Vagina (tissue), 2 donors: Measurements from ENCODE around the gene MFSD6. TPM values are rescaled to one million over a fixed set of nuclear protein-coding genes. Genes with fewer than 3 reads are reported as not detected.

Experiments
- DNase-seq, 2 donors: peaks; one replicate each; pipeline ENCODE4 v3.0.0-alpha.2; 2017; ENCODE audit errors: extremely low spot score in 2 of 2
- H3K27ac ChIP-seq: fragments of 200-600 bp; sonication (generic); one replicate; pipeline ENCODE4 v1.5.1; 2019
- H3K27me3 ChIP-seq: fragments of 200-600 bp; sonication (generic); one replicate; pipeline ENCODE4 v1.5.1; 2019
- H3K36me3 ChIP-seq, 2 donors: fragments of 200-600 bp; sonication (generic); one replicate each; pipeline ENCODE4 v1.5.1; 2017 to 2019
- H3K4me1 ChIP-seq: fragments of 200-600 bp; sonication (generic); one replicate; pipeline ENCODE4 v1.5.1; 2019
- H3K4me3 ChIP-seq, 2 donors: fragments of 200-600 bp; sonication (generic); 1 replicate in 1 of 2; 2 replicates in 1 of 2; pipeline ENCODE4 v1.5.1; 2016 to 2019
- H3K9me3 ChIP-seq: fragments of 200-600 bp; sonication (generic); one replicate; pipeline ENCODE4 v1.5.1; 2019
- CTCF ChIP-seq, 3 experiments: fragments of 450-650 bp in 2 of 3; fragments of 200-600 bp in 1 of 3; sonication (generic) in 1 of 3; IDR thresholded peaks; one replicate each; pipeline ENCODE4 v1.5.1; 2017 to 2019; ENCODE audit warnings: antibody characterized with exemption in 3 of 3, mild to moderate bottlenecking in 2 of 3, moderate library complexity in 2 of 3
- POLR2A ChIP-seq, 2 donors: fragments of 450-650 bp; IDR thresholded peaks; one replicate each; pipeline ENCODE4 v1.6.1; 2017; ENCODE audit warnings: antibody characterized with exemption in 2 of 2, mild to moderate bottlenecking in 2 of 2, moderate library complexity in 2 of 2
- POLR2AphosphoS5 ChIP-seq, 2 donors: sonication (generic); formaldehyde crosslinking; IDR thresholded peaks; one replicate each; pipeline ENCODE4 v1.9.0; 2017; ENCODE audit warnings: antibody characterized with exemption in 2 of 2, mild to moderate bottlenecking in 2 of 2, low read depth in 1 of 2; ENCODE audit not compliant: insufficient read depth in 1 of 2
- intact Hi-C: fragments of 100-400 bp; cut with DNase I; formaldehyde crosslinking; loops from one replicate; pipeline ENCODE4 v1.15.1; 2023
- total RNA-seq: library from RNA; depleted of rRNA; stranded (reverse); fragments of >200 nt; gene quantifications from one replicate; pipeline ENCODE4 v1.2.3, GENCODE V29; 2016

Gene MFSD6
- total RNA-seq, 1 donor from 2014 or later, result 84.7 TPM

GRCh38 chr2:190460487-190460886 lies 52.3 kb downstream of the MFSD6 start:
- Histone ChIP-seq H3K27me3 (no peaks in the 10 kb centered on the region), H3K4me3 (no peak overlapping the region), H3K27ac (no peak overlapping the region), H3K36me3 (peaks cover 0 to 6% of the 10 kb centered on the region in 2 donors), H3K9me3 (no peaks in the 10 kb centered on the region), H3K4me1 (peaks cover 5% of the 10 kb centered on the region)
- intact Hi-C loops, result no loop called here
- no peak for DNase-seq
- TF ChIP-seq POLR2A (IDR thresholded peaks at IDR 0.05), result no peak
- no peak for TF ChIP-seq POLR2AphosphoS5 (IDR thresholded peaks at IDR 0.05; ENCODE audit: insufficient read depth in 1 of 2, low read depth in 1 of 2)
- TF ChIP-seq CTCF (IDR thresholded peaks at IDR 0.05), result no peak

- TF ChIP-seq POLR2A (IDR thresholded peaks at IDR 0.05) (no peak), CTCF (IDR thresholded peaks at IDR 0.05) (no peak)
- no peak overlapping the region for H3K4me3 ChIP-seq
- intact Hi-C loops, result no loop called here
- no peaks in the 10 kb centered on the region for H3K36me3 ChIP-seq
- peaks cover 20% of the 10 kb centered on the region for H3K4me1 ChIP-seq
- DNase-seq, result no peak
- H3K9me3 ChIP-seq, result no peaks in the 10 kb centered on the region
- no peaks in the 10 kb centered on the region for H3K27me3 ChIP-seq
- no peak overlapping the region for H3K27ac ChIP-seq
Measured at GRCh38 chr2:190462181-190462580, 54.0 kb downstream of the MFSD6 start.

- Histone ChIP-seq H3K4me1 (peaks cover 24% of the 10 kb centered on the region), H3K9me3 (no peaks in the 10 kb centered on the region), H3K27me3 (no peaks in the 10 kb centered on the region), H3K36me3 (no peaks in the 10 kb centered on the region), H3K4me3 (no peak overlapping the region), H3K27ac (no peak overlapping the region)
- intact Hi-C loops, result no loop called here
- no peak for TF ChIP-seq CTCF (IDR thresholded peaks at IDR 0.05)
- no peak for TF ChIP-seq POLR2AphosphoS5 (IDR thresholded peaks at IDR 0.05; ENCODE audit: insufficient read depth in 1 of 2, low read depth in 1 of 2)
- TF ChIP-seq POLR2A (IDR thresholded peaks at IDR 0.05), result no peak
- no peak for DNase-seq
Measured at GRCh38 chr2:190462611-190463010, 54.5 kb downstream of the MFSD6 start.

GRCh38 chr2:190465060-190465459 lies 56.9 kb downstream of the MFSD6 start:
- no peaks in the 10 kb centered on the region for H3K9me3 ChIP-seq

More at GRCh38 chr2:190465060-190465459, 56.9 kb downstream of the MFSD6 start:
- TF ChIP-seq POLR2A (IDR thresholded peaks at IDR 0.05) (no peak), CTCF (IDR thresholded peaks at IDR 0.05) (no peak), POLR2AphosphoS5 (IDR thresholded peaks at IDR 0.05; ENCODE audit: insufficient read depth in 1 of 2, low read depth in 1 of 2) (no peak)
- H3K4me3 ChIP-seq, result no peak overlapping the region
- no peaks in the 10 kb centered on the region for H3K36me3 ChIP-seq
- no peaks in the 10 kb centered on the region for H3K27me3 ChIP-seq
- H3K27ac ChIP-seq, result no peak overlapping the region
- intact Hi-C loops, result no loop called here
- peaks cover 47% of the 10 kb centered on the region for H3K4me1 ChIP-seq
- no peak for DNase-seq
